COLO668 (cell line): ENCODE data around the gene SYVN1.
"Not testable (repeated sequence)": the region's sequence is repeated elsewhere in the genome, so short reads cannot be mapped to it uniquely, and the experiment has no call there.

Source experiments
- DNase-seq: peaks from one replicate; lab custom pipeline; 2025; ENCODE audit not compliant: unreplicated experiment; lab: John Stamatoyannopoulos, UW

Gene SYVN1

GRCh38 chr11:65134240-65134951 is at the start of gene SYVN1:
SYVN1 (minus strand) TSS chr11:65134519; CDS start chr11:65133601, 918 bp downstream.
- peak; percentile 92 for DNase-seq

GRCh38 chr11:65183201-65183891 is 49.0 kb upstream of the SYVN1 start:
- peak; percentile 34 for DNase-seq

GRCh38 chr11:65182258-65183170 is 48.2 kb upstream of the SYVN1 start:
- DNase-seq = peak; percentile 67

- peak; percentile 60 for DNase-seq
Measured at GRCh38 chr11:65181569-65182257, 47.4 kb upstream of the SYVN1 start, which contains the start of gene CAPN1. CAPN1 (plus strand) TSS chr11:65181928; CDS start chr11:65182702, 774 bp downstream.

GRCh38 chr11:65180877-65181568 is 46.7 kb upstream of the SYVN1 start:
- peak; percentile 75 for DNase-seq

- DNase-seq = not testable (repeated sequence)
Measured at GRCh38 chr11:65174571-65175010, 40.3 kb upstream of the SYVN1 start.

GRCh38 chr11:65172600-65172999 is 38.3 kb upstream of the SYVN1 start:
- no peak for DNase-seq

- no peak for DNase-seq
Measured at GRCh38 chr11:65170058-65170534, 35.8 kb upstream of the SYVN1 start, which contains the start of gene SPDYC. SPDYC (plus strand) TSS chr11:65170233; CDS start chr11:65171358, 1,125 bp downstream.

- DNase-seq = no peak
Measured at GRCh38 chr11:65169164-65169641, 34.9 kb upstream of the SYVN1 start.

GRCh38 chr11:65167656-65168055 is 33.3 kb upstream of the SYVN1 start:
- no peak for DNase-seq

- DNase-seq = no peak
Measured at GRCh38 chr11:65166893-65167292, 32.6 kb upstream of the SYVN1 start.

GRCh38 chr11:65165410-65166317 is 31.3 kb upstream of the SYVN1 start:
- no peak for DNase-seq

- DNase-seq = no peak
Measured at GRCh38 chr11:65163684-65164083, 29.4 kb upstream of the SYVN1 start.

GRCh38 chr11:65160643-65161042 is 26.3 kb upstream of the SYVN1 start:
- no peak for DNase-seq

GRCh38 chr11:65159012-65159411 is 24.7 kb upstream of the SYVN1 start:
- no peak for DNase-seq

- DNase-seq = no peak
Measured at GRCh38 chr11:65157336-65157735, 23.0 kb upstream of the SYVN1 start.

- no peak for DNase-seq
Measured at GRCh38 chr11:65156926-65157325, 22.6 kb upstream of the SYVN1 start.

GRCh38 chr11:65156256-65156655 is 21.9 kb upstream of the SYVN1 start:
- no peak for DNase-seq

GRCh38 chr11:65152122-65152521 is 17.8 kb upstream of the SYVN1 start:
- no peak for DNase-seq
